HEK293 (cell line): ENCODE data around the gene RPUSD1.

Experiments used
- CTCF ChIA-PET: fragments of 350-600 bp; formaldehyde crosslinking; extraction: SDS; loops from one replicate; lab custom pipeline; 2021; ENCODE audit warnings: antibody characterized with exemption; lab: Yijun Ruan, JAX
- POLR2A ChIA-PET: fragments of 300-600 bp; formaldehyde crosslinking; extraction: SDS; loops from one replicate; lab custom pipeline; 2020; ENCODE audit warnings: antibody characterized with exemption, inconsistent platforms; lab: Yijun Ruan, JAX
- H3K27ac ChIP-seq: fragments of 200-500 bp; sonication (Bioruptor generic); 2 replicates; pipeline ENCODE4 v1.5.1; 2014; ENCODE audit warnings: low read depth, low read length, control low read depth, inconsistent platforms; ENCODE audit errors: extremely low read depth
- H3K36me3 ChIP-seq, 2 experiments: fragments of 200-500 bp in 1 of 2; sonication (Bioruptor generic) in 1 of 2; 1 replicate in 1 of 2; 2 replicates in 1 of 2; pipeline ENCODE4 v1.5.1; 2014 to 2017; ENCODE audit warnings: inconsistent platforms in 2 of 2, low read length in 2 of 2; ENCODE audit not compliant: control insufficient read depth in 2 of 2, insufficient read depth in 1 of 2
- H3K4me1 ChIP-seq: fragments of 200-500 bp; sonication (Bioruptor generic); 2 replicates; pipeline ENCODE4 v1.5.1; 2014; ENCODE audit warnings: mild to moderate bottlenecking, low read length, inconsistent platforms; ENCODE audit not compliant: control insufficient read depth, insufficient read depth
- H3K4me3 ChIP-seq: 2 replicates; pipeline ENCODE4 v1.5.1; 2011; ENCODE audit warnings: low read depth, mild to moderate bottlenecking, control low read depth, low read length, moderate library complexity
- H3K9me3 ChIP-seq: fragments of 200-500 bp; sonication (Bioruptor generic); 2 replicates; pipeline ENCODE4 v1.5.1; 2014; ENCODE audit warnings: low read depth, low read length, inconsistent platforms; ENCODE audit not compliant: control insufficient read depth, insufficient read depth
- BCL11B ChIP-seq: fragments of 450-650 bp; formaldehyde crosslinking; IDR thresholded peaks from 2 replicates; pipeline ENCODE4 v1.5.1; 2016; ENCODE audit warnings: low read depth, missing biosample characterization, missing genetic modification characterization
- EGR2 ChIP-seq: fragments of 450-650 bp; formaldehyde crosslinking; IDR thresholded peaks from 2 replicates; pipeline ENCODE4 v1.5.1; 2016; ENCODE audit warnings: low read depth, missing biosample characterization, missing genetic modification characterization
- GLI4 ChIP-seq: fragments of 450-650 bp; formaldehyde crosslinking; IDR thresholded peaks from 2 replicates; pipeline ENCODE4 v1.5.1; 2016; ENCODE audit warnings: missing biosample characterization, missing genetic modification characterization
- GLIS2 ChIP-seq: fragments of 450-650 bp; formaldehyde crosslinking; IDR thresholded peaks from 2 replicates; pipeline ENCODE4 v1.5.1; 2016; ENCODE audit warnings: missing biosample characterization, missing genetic modification characterization
- INSM2 ChIP-seq: fragments of 450-650 bp; formaldehyde crosslinking; IDR thresholded peaks from 2 replicates; pipeline ENCODE4 v1.5.1; 2016; ENCODE audit warnings: missing biosample characterization, missing genetic modification characterization
- KLF8 ChIP-seq: fragments of 450-650 bp; formaldehyde crosslinking; IDR thresholded peaks from 2 replicates; pipeline ENCODE4 v1.5.1; 2016; ENCODE audit warnings: missing biosample characterization, missing genetic modification characterization
- MYNN ChIP-seq: fragments of 450-650 bp; formaldehyde crosslinking; IDR thresholded peaks from 2 replicates; pipeline ENCODE4 v1.5.1; 2016; ENCODE audit warnings: missing biosample characterization, missing genetic modification characterization, borderline replicate concordance
- SP3 ChIP-seq: fragments of 450-650 bp; formaldehyde crosslinking; IDR thresholded peaks from 2 replicates; pipeline ENCODE4 v1.5.1; 2016; ENCODE audit warnings: missing biosample characterization, missing genetic modification characterization
- ZBTB21 ChIP-seq: fragments of 450-650 bp; formaldehyde crosslinking; IDR thresholded peaks from 2 replicates; pipeline ENCODE4 v1.5.1; 2017; ENCODE audit warnings: missing biosample characterization, missing genetic modification characterization
- ZBTB48 ChIP-seq: fragments of 450-650 bp; formaldehyde crosslinking; IDR thresholded peaks from 2 replicates; pipeline ENCODE4 v1.5.1; 2016; ENCODE audit warnings: missing biosample characterization, missing genetic modification characterization
- ZFHX2 ChIP-seq: fragments of 450-650 bp; formaldehyde crosslinking; conservative IDR thresholded peaks from 2 replicates; pipeline ENCODE4 v1.5.1; 2016; ENCODE audit warnings: missing biosample characterization, missing genetic modification characterization
- ZNF175 ChIP-seq: fragments of 450-650 bp; formaldehyde crosslinking; IDR thresholded peaks from 2 replicates; pipeline ENCODE4 v1.5.1; 2016; ENCODE audit warnings: missing biosample characterization, missing genetic modification characterization
- ZNF221 ChIP-seq: fragments of 450-650 bp; formaldehyde crosslinking; IDR thresholded peaks from 2 replicates; pipeline ENCODE4 v1.5.1; 2017; ENCODE audit warnings: missing biosample characterization, missing genetic modification characterization, borderline replicate concordance
- ZNF335 ChIP-seq: fragments of 450-650 bp; formaldehyde crosslinking; conservative IDR thresholded peaks from 2 replicates; pipeline ENCODE4 v1.5.1; 2016; ENCODE audit warnings: missing biosample characterization, missing genetic modification characterization
- ZNF426 ChIP-seq: fragments of 450-650 bp; formaldehyde crosslinking; IDR thresholded peaks from 2 replicates; pipeline ENCODE4 v1.5.1; 2017; ENCODE audit warnings: missing biosample characterization, missing genetic modification characterization, mild to moderate bottlenecking, inconsistent platforms, moderate library complexity
- ZNF488 ChIP-seq: fragments of 450-650 bp; formaldehyde crosslinking; IDR thresholded peaks from 2 replicates; pipeline ENCODE4 v1.5.1; 2016; ENCODE audit warnings: missing biosample characterization, missing genetic modification characterization
- ZNF560 ChIP-seq: fragments of 450-650 bp; formaldehyde crosslinking; IDR thresholded peaks from 2 replicates; pipeline ENCODE4 v1.5.1; 2017; ENCODE audit warnings: missing biosample characterization, missing genetic modification characterization, borderline replicate concordance
- ZNF585B ChIP-seq: fragments of 450-650 bp; formaldehyde crosslinking; IDR thresholded peaks from 2 replicates; pipeline ENCODE4 v1.5.1; 2016; ENCODE audit warnings: missing biosample characterization, missing genetic modification characterization
- ZNF747 ChIP-seq: fragments of 450-650 bp; formaldehyde crosslinking; IDR thresholded peaks from 2 replicates; pipeline ENCODE4 v1.5.1; 2016; ENCODE audit warnings: missing biosample characterization, missing genetic modification characterization
- ZSCAN18 ChIP-seq: fragments of 450-650 bp; formaldehyde crosslinking; IDR thresholded peaks from 2 replicates; pipeline ENCODE4 v1.5.1; 2016; ENCODE audit warnings: missing biosample characterization, missing genetic modification characterization
- TF ChIP-seq, protein P1 (sequence below): fragments of 450-650 bp; formaldehyde crosslinking; IDR thresholded peaks from 2 replicates; pipeline ENCODE4 v1.5.1; 2016; ENCODE audit warnings: missing biosample characterization, missing genetic modification characterization
- TF ChIP-seq, protein P2 (sequence below): fragments of 450-650 bp; formaldehyde crosslinking; IDR thresholded peaks from 2 replicates; pipeline ENCODE4 v1.5.1; 2016; ENCODE audit warnings: missing biosample characterization, missing genetic modification characterization
- TF ChIP-seq, protein P3 (sequence below): fragments of 450-650 bp; formaldehyde crosslinking; IDR thresholded peaks from 2 replicates; pipeline ENCODE4 v1.5.1; 2017; ENCODE audit warnings: missing biosample characterization, missing genetic modification characterization

Gene RPUSD1

GRCh38 chr16:740764-741505 lies 47.2 kb downstream of the RPUSD1 start, which contains the start of gene CIAO3 (continued):
- TF ChIP-seq, protein P1, sequence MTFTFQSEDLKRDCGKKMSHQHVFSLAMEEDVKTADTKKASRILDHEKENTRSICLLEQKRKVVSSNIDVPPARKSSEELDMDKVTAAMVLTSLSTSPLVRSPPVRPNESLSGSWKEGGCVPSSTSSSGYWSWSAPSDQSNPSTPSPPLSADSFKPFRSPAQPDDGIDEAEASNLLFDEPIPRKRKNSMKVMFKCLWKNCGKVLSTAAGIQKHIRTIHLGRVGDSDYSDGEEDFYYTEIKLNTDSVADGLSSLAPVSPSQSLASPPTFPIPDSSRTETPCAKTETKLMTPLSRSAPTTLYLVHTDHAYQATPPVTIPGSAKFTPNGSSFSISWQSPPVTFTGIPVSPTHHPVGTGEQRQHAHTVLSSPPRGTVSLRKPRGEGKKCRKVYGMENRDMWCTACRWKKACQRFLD (tag by site-specific recombination), result no peak
- no peak for TF ChIP-seq ZNF175 (tag by site-specific recombination)
- no peak for TF ChIP-seq BCL11B (tag by site-specific recombination)
- peak; percentile 91 for TF ChIP-seq KLF8 (tag by site-specific recombination)
- peak; percentile 18; the same call in 1 of the 2 replicates for TF ChIP-seq ZNF221 (tag by site-specific recombination)
- TF ChIP-seq ZNF335 (tag by site-specific recombination), result peak; percentile 86
- TF ChIP-seq SP3 (tag by site-specific recombination), result peak; percentile 91
- TF ChIP-seq, protein P2, sequence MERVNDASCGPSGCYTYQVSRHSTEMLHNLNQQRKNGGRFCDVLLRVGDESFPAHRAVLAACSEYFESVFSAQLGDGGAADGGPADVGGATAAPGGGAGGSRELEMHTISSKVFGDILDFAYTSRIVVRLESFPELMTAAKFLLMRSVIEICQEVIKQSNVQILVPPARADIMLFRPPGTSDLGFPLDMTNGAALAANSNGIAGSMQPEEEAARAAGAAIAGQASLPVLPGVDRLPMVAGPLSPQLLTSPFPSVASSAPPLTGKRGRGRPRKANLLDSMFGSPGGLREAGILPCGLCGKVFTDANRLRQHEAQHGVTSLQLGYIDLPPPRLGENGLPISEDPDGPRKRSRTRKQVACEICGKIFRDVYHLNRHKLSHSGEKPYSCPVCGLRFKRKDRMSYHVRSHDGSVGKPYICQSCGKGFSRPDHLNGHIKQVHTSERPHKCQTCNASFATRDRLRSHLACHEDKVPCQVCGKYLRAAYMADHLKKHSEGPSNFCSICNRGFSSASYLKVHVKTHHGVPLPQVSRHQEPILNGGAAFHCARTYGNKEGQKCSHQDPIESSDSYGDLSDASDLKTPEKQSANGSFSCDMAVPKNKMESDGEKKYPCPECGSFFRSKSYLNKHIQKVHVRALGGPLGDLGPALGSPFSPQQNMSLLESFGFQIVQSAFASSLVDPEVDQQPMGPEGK (tag by site-specific recombination), result peak; percentile 49
- TF ChIP-seq MYNN (tag by site-specific recombination), result no peak
- TF ChIP-seq INSM2 (tag by site-specific recombination), result peak; percentile 72
- TF ChIP-seq ZSCAN18 (tag by site-specific recombination), result peak; percentile 78; the same call in 1 of the 2 replicates
- no peak for TF ChIP-seq ZNF426 (tag by site-specific recombination)
- TF ChIP-seq, protein P3, sequence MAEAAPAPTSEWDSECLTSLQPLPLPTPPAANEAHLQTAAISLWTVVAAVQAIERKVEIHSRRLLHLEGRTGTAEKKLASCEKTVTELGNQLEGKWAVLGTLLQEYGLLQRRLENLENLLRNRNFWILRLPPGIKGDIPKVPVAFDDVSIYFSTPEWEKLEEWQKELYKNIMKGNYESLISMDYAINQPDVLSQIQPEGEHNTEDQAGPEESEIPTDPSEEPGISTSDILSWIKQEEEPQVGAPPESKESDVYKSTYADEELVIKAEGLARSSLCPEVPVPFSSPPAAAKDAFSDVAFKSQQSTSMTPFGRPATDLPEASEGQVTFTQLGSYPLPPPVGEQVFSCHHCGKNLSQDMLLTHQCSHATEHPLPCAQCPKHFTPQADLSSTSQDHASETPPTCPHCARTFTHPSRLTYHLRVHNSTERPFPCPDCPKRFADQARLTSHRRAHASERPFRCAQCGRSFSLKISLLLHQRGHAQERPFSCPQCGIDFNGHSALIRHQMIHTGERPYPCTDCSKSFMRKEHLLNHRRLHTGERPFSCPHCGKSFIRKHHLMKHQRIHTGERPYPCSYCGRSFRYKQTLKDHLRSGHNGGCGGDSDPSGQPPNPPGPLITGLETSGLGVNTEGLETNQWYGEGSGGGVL (tag by site-specific recombination), result peak; percentile 33; the same call in 1 of the 2 replicates
- TF ChIP-seq ZNF585B (tag by site-specific recombination), result no peak
- TF ChIP-seq ZNF560 (tag by site-specific recombination), result no peak
- TF ChIP-seq ZNF747 (tag by site-specific recombination), result no peak
- peak; percentile 88 for TF ChIP-seq ZBTB21 (tag by site-specific recombination)

- Histone ChIP-seq H3K27ac (peak overlapping the region; percentile 67; the same call in 1 of the 2 replicates), H3K36me3 (peaks cover 3 to 30% of the 10 kb centered on the region in 2 experiments; a peak in 2 of 3 replicates), H3K4me1 (0 out of 2 replicates have a peak, but pooled peaks cover 2% of the 10 kb centered on the region), H3K9me3 (no peaks in the 10 kb centered on the region), H3K4me3 (peak overlapping the region; percentile 80)
- POLR2A ChIA-PET, result interaction anchor here (0.8 to 1.7 kb wide), 7 partner anchors 9 to 48 kb away, joined by 3 to 11 read pairs (median 4); partner anchors contain the start of genes ANTKMT and CHTF18
- CTCF ChIA-PET, result interaction anchor here (0.9 to 3.2 kb wide), 10 partner anchors 8 to 66 kb away, joined by 3 to 16 read pairs (median 4); partner anchors contain the start of gene ANTKMT
- no peak for TF ChIP-seq ZNF488
- peak; percentile 87 for TF ChIP-seq EGR2 (tag by site-specific recombination)
- peak; percentile 70 for TF ChIP-seq ZFHX2 (tag by site-specific recombination)
- TF ChIP-seq ZBTB48 (tag by site-specific recombination), result peak; percentile 84
- TF ChIP-seq SP3 (tag by site-specific recombination), result no peak
- no peak for TF ChIP-seq GLI4 (tag by site-specific recombination)
- peak; percentile 15; the same call in 1 of the 2 replicates for TF ChIP-seq GLIS2 (tag by site-specific recombination)
Measured at GRCh38 chr16:740459-740763, 47.8 kb downstream of the RPUSD1 start.
